ENCODE results near the gene GART.

Gene GART

GRCh38 chr21:33461538-33462250 lies 80.2 kb downstream of the GART start:
- no peak for DNase-seq (ENCODE audit: low spot score)

GRCh38 chr21:33458861-33459260 lies 83.1 kb downstream of the GART start:
- no peak for DNase-seq (ENCODE audit: low spot score)

- DNase-seq (ENCODE audit: low spot score), result no peak
Observed at GRCh38 chr21:33455686-33456446, 86.1 kb downstream of the GART start.
